Epithelial cell of proximal tubule (primary cell): ENCODE data around the gene KLHL29. TPM values are rescaled to one million over a fixed set of nuclear protein-coding genes. Genes with fewer than 3 reads are reported as not detected.

ENCODE experiments used
- DNase-seq: peaks from one replicate; pipeline ENCODE4 v3.0.0-alpha.2; 2011; ENCODE audit warnings: low read depth
- H3K4me3 ChIP-seq: 2 replicates; pipeline ENCODE4 v1.5.1; 2011; ENCODE audit warnings: low read depth, mild to moderate bottlenecking, low read length
- total RNA-seq: library from RNA; depleted of rRNA; stranded (reverse); fragments of >200 nt; gene quantifications from 2 replicates; pipeline ENCODE4 v1.2.3, GENCODE V29; 2015
- TF ChIP-seq, protein P1 (sequence below): conservative IDR thresholded peaks from 2 replicates; pipeline ENCODE4 v1.5.1; 2012; ENCODE audit warnings: low read depth, mild to moderate bottlenecking, low read length

Gene KLHL29
- total RNA-seq, 1 donor from 2014 or later, result 12.0 TPM

DNA sequence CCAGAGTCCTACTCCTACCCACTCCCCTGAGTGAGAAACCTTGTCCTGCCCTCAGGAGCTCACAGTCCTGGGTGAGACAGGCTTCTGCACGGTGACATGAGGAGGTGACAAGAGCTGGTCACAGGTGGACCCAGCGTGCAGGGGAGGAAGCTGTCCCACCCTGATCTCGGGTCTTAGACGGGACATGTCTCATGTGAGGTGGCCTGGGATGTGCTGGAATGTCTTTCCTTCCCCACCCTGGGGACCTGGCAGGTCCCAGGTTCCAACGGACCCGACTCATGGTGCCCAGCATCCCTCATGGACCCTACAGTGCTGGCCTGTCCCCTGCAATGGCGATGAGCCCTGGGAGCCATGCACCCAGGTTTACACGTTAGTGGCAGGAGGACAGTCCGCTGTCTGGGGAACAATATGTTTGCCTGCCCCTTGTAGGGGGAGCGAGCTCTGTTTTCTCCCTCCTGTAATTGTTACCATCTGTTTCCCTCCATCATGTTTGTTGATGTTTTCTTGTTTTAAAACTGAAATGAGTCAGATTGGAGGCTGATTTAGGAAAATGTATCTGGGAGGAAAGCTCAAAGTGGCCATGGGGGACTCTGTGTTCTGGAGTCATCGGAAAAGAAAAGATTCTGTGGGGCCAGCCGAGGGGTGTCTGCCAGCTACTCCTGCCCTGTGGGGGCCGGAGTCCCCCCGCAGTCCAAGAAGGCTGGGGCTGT lies 238.1 kb downstream of the KLHL29 start:
- TF ChIP-seq, protein P1, sequence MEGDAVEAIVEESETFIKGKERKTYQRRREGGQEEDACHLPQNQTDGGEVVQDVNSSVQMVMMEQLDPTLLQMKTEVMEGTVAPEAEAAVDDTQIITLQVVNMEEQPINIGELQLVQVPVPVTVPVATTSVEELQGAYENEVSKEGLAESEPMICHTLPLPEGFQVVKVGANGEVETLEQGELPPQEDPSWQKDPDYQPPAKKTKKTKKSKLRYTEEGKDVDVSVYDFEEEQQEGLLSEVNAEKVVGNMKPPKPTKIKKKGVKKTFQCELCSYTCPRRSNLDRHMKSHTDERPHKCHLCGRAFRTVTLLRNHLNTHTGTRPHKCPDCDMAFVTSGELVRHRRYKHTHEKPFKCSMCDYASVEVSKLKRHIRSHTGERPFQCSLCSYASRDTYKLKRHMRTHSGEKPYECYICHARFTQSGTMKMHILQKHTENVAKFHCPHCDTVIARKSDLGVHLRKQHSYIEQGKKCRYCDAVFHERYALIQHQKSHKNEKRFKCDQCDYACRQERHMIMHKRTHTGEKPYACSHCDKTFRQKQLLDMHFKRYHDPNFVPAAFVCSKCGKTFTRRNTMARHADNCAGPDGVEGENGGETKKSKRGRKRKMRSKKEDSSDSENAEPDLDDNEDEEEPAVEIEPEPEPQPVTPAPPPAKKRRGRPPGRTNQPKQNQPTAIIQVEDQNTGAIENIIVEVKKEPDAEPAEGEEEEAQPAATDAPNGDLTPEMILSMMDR, result no peak
- DNase-seq, result no peak
- no peak overlapping the region for H3K4me3 ChIP-seq

DNA sequence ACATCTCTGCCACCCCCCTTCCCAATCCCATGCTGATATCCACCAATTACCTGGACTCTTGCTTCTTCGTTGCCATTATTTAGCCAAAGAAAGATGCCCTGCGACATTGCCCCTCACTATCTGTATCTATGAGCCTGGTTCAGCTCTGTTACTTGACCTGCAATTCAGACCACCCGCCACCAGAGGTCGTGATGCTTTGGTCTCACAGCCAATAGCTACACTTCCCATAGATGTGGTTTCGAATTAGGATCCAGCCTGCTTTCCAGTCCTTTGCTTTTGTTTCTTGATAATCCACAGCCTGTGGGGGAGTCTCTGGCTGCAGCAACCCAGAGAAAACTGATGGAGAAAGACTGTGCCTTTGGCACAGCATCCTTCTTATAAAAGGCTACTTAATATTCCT lies 239.4 kb downstream of the KLHL29 start:
- TF ChIP-seq, protein P1, result peak; percentile 63
- H3K4me3 ChIP-seq, result no peak overlapping the region
- DNase-seq, result no peak

DNA sequence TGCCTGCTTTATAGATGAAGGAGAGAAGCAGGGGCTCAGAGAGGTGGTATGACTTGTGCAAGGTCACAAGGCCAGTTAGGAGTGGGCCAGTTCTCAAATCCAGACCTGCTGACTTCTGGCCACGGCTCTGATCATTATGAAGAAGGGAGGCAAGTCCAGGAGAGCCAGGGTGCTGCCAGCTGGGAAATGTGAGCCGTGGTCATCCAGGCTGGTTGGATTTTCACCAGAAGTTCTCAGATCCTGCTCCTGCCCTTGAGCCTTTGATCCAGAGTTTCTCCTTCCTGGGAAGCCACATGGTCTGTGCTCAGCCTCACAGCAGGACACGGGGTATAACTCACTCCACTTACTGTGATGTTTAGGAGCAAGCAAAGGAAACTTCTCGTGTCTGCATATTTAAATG lies 239.9 kb downstream of the KLHL29 start:
- H3K4me3 ChIP-seq, result no peak overlapping the region
- no peak for DNase-seq
- TF ChIP-seq, protein P1, result no peak

DNA sequence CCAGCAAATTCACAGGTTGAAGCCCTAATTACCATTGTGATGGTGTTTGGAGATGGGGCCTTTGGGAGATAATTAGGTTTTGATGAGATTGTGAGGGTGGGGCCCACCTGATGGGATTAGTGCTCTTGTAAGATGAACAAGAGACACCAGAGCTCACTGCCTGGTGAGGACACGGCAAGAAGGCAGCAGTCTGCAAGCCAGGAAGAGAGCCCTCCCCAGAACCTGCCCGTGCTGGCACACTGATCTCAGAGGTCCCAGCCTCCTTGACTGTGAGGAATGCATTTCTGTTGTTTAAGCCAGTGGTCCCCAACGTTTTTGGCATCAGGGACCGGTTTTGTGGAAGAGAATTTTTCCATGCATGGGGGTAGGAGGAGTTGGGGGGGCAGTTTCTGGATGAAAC lies 240.7 kb downstream of the KLHL29 start:
- DNase-seq, result no peak
- TF ChIP-seq, protein P1, result no peak

DNA sequence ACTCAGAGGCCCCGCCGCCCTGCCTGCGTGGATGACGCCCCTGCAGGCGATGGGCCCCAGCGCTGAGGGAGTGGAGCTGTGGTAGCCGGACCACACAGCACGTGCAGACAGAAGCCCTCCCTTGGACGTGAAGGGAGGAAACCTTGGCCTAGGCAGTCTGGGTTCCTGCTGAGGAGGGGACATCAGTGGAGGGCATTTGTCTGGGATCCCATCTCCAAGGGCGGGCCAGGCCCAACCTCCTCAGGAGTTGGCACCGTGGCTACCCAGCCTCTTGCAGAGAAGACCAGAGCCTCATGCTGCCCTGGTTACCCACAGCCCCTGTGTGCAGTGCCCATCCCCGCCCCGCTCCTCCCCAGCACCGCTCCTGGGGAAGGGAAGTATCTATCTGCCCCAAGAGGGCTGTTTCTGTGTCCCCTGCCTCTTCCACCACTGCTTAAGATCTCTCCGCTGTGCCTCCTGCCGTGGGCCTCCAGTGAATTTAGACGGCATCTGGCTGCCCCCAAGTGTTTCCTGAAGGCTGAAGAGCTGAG lies 241.8 kb downstream of the KLHL29 start:
- TF ChIP-seq, protein P1, result no peak
- H3K4me3 ChIP-seq, result no peak overlapping the region

More for the DNA sequence above, 240.7 kb downstream of the KLHL29 start:
- H3K4me3 ChIP-seq, result no peak overlapping the region

DNA sequence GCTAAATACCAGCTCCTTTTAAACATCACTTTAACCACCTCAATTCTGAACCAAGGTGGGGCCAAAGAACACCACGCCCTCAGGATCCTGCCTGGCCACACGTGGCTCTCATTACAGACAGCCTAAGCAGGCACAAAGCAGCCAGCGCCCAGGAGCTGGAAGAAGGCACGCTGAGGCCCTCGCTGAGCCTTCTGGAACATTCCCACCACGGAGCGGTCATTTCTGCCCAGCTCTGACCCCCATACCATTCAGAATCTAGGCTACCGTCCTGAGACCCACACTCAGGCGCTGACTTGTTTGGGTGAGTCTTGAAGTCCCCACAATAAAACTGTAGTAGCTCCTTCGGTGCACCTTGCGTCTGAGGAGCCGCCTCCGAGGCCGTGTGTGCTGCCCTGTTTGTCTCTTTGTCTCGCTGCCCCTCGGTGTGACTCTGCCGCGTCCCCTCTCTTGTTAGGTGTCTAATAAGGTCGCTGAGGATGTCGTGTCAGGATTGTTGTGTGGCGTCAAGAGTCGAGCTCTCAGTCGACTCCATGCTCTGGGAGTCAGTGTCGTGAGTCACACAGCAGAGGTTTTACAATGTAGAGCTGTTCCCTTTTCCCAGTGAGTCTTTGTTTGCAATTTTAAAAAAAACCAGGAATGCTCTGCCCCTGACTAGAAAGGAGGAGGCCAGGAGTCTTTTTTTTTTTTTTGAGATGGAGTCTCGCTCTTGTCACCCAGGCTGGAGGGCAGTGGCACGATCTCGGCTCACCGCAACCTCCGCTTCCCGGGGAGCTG lies 242.4 kb downstream of the KLHL29 start:
- H3K4me3 ChIP-seq, result no peak overlapping the region
- no peak for DNase-seq

More for the DNA sequence above, 241.8 kb downstream of the KLHL29 start:
- no peak for DNase-seq

More for the DNA sequence above, 242.4 kb downstream of the KLHL29 start:
- TF ChIP-seq, protein P1, result no peak
